Smooth muscle cell (in vitro differentiated cells): ENCODE measurements around the gene S100A10. TPM values are rescaled to one million over a fixed set of nuclear protein-coding genes. Genes with fewer than 3 reads are reported as not detected.

Experiments used
- DNase-seq: peaks from one replicate; lab custom pipeline; 2025; ENCODE audit not compliant: unreplicated experiment; lab: John Stamatoyannopoulos, UW
- H2AFZ ChIP-seq: fragments of 200-600 bp; sonication (generic); 2 replicates; pipeline ENCODE4 v1.6.0; 2016; ENCODE audit warnings: antibody characterized with exemption, low read depth, mild to moderate bottlenecking
- H3F3A ChIP-seq: fragments of 200-600 bp; sonication (generic); 2 replicates; pipeline ENCODE4 v1.6.0; 2017; ENCODE audit warnings: antibody characterized with exemption, low read depth
- H3K27ac ChIP-seq: fragments of 200-600 bp; sonication (generic); 2 replicates; pipeline ENCODE4 v1.5.1; 2016; ENCODE audit warnings: low read depth, mild to moderate bottlenecking
- H3K27me3 ChIP-seq: fragments of 200-600 bp; sonication (generic); 2 replicates; pipeline ENCODE4 v1.6.1; 2016; ENCODE audit warnings: low read depth, mild to moderate bottlenecking
- H3K36me3 ChIP-seq: fragments of 200-600 bp; sonication (generic); 2 replicates; pipeline ENCODE4 v1.5.1; 2016; ENCODE audit warnings: low read depth
- H3K4me1 ChIP-seq: fragments of 200-600 bp; sonication (generic); 2 replicates; pipeline ENCODE4 v1.5.1; 2016; ENCODE audit warnings: low read depth
- H3K4me2 ChIP-seq: fragments of 200-600 bp; sonication (generic); 2 replicates; pipeline ENCODE4 v1.6.0; 2016; ENCODE audit warnings: mild to moderate bottlenecking
- H3K4me3 ChIP-seq: fragments of 200-600 bp; sonication (generic); 2 replicates; pipeline ENCODE4 v1.5.1; 2016; ENCODE audit warnings: mild to moderate bottlenecking
- H3K79me2 ChIP-seq: fragments of 200-600 bp; sonication (generic); 2 replicates; pipeline ENCODE4 v1.6.0; 2016; ENCODE audit warnings: low read depth, mild to moderate bottlenecking
- H3K9ac ChIP-seq: fragments of 200-600 bp; sonication (generic); 2 replicates; pipeline ENCODE4 v1.6.0; 2016; ENCODE audit warnings: low read depth
- H3K9me3 ChIP-seq: fragments of 200-600 bp; sonication (generic); replicated peaks from 2 replicates; pipeline ENCODE4 v1.5.1; 2016; ENCODE audit warnings: low read depth
- H4K20me1 ChIP-seq: fragments of 200-600 bp; sonication (generic); 2 replicates; pipeline ENCODE4 v1.6.0; 2016; ENCODE audit warnings: low read depth
- WGBS: methylation state at CpG from one replicate; pipeline ENCODE4 v1.1.7; 2016; ENCODE audit warnings: low lambda C conversion rate; 5-methylcytosine and 5-hydroxymethylcytosine counted together
- polyA plus RNA-seq: library from polyadenylated mRNA; unstranded; fragments of >200 nt; fragmentation: Nextera tagmentation; extraction: Ambion mirVana; gene quantifications from 2 replicates; pipeline ENCODE4 v1.2.1, GENCODE V29; 2016
- total RNA-seq: library from RNA; depleted of rRNA; stranded (reverse); fragments of >200 nt; gene quantifications from 2 replicates; pipeline ENCODE4 v1.2.3, GENCODE V29; 2014
- TF ChIP-seq, protein P1 (sequence below): fragments of 200-600 bp; sonication (generic); IDR thresholded peaks from 2 replicates; pipeline ENCODE4 v1.5.1; 2017; ENCODE audit warnings: borderline replicate concordance, mild to moderate bottlenecking, antibody characterized with exemption; ENCODE audit not compliant: insufficient read depth, poor library complexity, severe bottlenecking

The S100A10 gene
- total and polyA plus RNA-seq, 2 experiments from 2014 or later: 477 to 1,351 TPM

DNA sequence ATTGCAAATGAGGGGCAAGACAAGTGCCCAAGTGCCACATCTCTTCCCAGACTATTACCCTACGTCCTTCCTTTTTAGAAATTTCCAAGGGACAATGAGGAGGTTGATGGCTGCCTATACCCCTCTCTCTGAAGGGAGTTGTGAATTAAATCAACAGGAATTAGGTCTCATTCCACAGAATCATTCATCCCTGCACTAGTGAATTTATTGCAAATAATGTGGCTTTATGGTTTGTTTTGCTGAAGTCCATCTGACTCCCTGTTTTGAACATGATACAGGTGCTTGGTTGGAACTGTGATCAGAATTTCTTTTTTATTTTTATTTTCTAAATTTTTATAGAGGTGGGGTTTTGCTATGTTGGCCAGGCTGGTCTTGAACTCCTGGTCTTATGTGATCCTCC is 50.1 kb downstream of the S100A10 start:
- H3K27me3 ChIP-seq: no peaks in the 10 kb centered on the region
- H3K9me3 ChIP-seq: no peaks in the 10 kb centered on the region
- H3K4me2 ChIP-seq: no peak overlapping the region
- H3K36me3 ChIP-seq: no peaks in the 10 kb centered on the region
- no peak overlapping the region for H2AFZ ChIP-seq
- H3F3A ChIP-seq: peaks cover 4% of the 10 kb centered on the region
- H3K79me2 ChIP-seq: no peaks in the 10 kb centered on the region
- H4K20me1 ChIP-seq: no peaks in the 10 kb centered on the region
- DNase-seq: no peak
- no peak overlapping the region for H3K4me3 ChIP-seq
- H3K4me1 ChIP-seq: no peaks in the 10 kb centered on the region
- H3K27ac ChIP-seq: peak overlapping the region; percentile 89
- TF ChIP-seq, protein P1, sequence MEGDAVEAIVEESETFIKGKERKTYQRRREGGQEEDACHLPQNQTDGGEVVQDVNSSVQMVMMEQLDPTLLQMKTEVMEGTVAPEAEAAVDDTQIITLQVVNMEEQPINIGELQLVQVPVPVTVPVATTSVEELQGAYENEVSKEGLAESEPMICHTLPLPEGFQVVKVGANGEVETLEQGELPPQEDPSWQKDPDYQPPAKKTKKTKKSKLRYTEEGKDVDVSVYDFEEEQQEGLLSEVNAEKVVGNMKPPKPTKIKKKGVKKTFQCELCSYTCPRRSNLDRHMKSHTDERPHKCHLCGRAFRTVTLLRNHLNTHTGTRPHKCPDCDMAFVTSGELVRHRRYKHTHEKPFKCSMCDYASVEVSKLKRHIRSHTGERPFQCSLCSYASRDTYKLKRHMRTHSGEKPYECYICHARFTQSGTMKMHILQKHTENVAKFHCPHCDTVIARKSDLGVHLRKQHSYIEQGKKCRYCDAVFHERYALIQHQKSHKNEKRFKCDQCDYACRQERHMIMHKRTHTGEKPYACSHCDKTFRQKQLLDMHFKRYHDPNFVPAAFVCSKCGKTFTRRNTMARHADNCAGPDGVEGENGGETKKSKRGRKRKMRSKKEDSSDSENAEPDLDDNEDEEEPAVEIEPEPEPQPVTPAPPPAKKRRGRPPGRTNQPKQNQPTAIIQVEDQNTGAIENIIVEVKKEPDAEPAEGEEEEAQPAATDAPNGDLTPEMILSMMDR: no peak
- no peak overlapping the region for H3K9ac ChIP-seq
- WGBS: 95% methylated on average over 1 of the region's 1 CpG

DNA sequence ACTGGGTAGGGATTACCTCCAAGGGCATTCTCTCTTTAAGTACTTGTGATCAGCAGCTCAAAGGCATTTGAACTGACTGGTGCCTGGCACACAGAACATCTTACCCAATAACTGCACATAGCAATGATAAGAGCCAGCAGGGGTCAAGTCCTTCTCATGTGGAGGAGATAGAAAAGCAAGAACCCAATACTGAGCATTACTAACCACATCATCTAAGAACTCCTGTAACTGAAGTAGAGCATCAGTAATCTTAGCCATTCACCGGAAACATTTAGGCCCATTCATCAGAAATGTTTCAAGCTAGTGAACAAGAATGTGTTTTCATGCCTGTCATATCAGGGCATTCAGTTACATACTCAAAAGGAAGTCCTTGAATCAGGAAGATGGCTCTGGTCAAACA is 50.8 kb downstream of the S100A10 start:
- Histone ChIP-seq H4K20me1 (no peaks in the 10 kb centered on the region), H3K9ac (no peak overlapping the region), H3K4me3 (no peak overlapping the region), H3K9me3 (no peaks in the 10 kb centered on the region), H3K27me3 (no peaks in the 10 kb centered on the region), H3F3A (peaks cover 4% of the 10 kb centered on the region), H3K4me1 (no peaks in the 10 kb centered on the region), H3K79me2 (no peaks in the 10 kb centered on the region), H2AFZ (no peak overlapping the region), H3K36me3 (no peaks in the 10 kb centered on the region), H3K4me2 (no peak overlapping the region), H3K27ac (no peak overlapping the region)
- TF ChIP-seq, protein P1: no peak
- DNase-seq: no peak
- 84% methylated on average over 1 of the region's 1 CpG for WGBS

GRCh38 chr1:151940541-151940940 is 53.1 kb downstream of the S100A10 start:
- H3K9ac ChIP-seq: peak overlapping the region; percentile 78
- H3K27me3 ChIP-seq: no peaks in the 10 kb centered on the region
- H3K27ac ChIP-seq: peak overlapping the region; percentile 89
- no peaks in the 10 kb centered on the region for H3K79me2 ChIP-seq
- no peaks in the 10 kb centered on the region for H3K9me3 ChIP-seq
- TF ChIP-seq, protein P1: no peak
- H3K4me2 ChIP-seq: no peak overlapping the region
- no peaks in the 10 kb centered on the region for H4K20me1 ChIP-seq
- H3K4me1 ChIP-seq: peaks cover 9% of the 10 kb centered on the region
- H3F3A ChIP-seq: peaks cover 4% of the 10 kb centered on the region
- 74% methylated on average over 1 of the region's 1 CpG for WGBS
- no peak overlapping the region for H3K4me3 ChIP-seq
- DNase-seq: no peak
- H3K36me3 ChIP-seq: no peaks in the 10 kb centered on the region
- H2AFZ ChIP-seq: no peak overlapping the region

DNA sequence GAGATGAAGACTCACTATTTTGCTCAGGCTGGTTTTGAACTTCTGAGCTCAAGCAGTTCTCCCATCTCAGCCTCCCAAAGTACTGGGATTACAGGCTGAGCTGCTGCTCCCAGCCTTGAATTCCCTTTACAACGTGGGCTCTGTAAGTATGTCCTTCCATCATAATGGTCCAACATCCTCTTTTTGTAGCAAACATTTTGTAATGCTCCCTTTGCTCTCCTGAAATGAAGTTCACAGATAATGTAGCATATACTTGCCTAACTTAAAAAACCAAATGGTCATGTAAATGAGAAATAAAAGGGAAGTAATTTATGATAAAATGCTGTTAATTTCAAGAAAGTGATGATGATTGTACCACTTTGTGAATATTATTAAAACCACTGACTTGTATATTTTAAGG is 53.9 kb downstream of the S100A10 start:
- no peak overlapping the region for H3K27ac ChIP-seq
- H3K4me1 ChIP-seq: peaks cover 9% of the 10 kb centered on the region
- WGBS: 86% methylated on average over 1 of the region's 1 CpG
- no peaks in the 10 kb centered on the region for H3K9me3 ChIP-seq
- DNase-seq: no peak
- no peaks in the 10 kb centered on the region for H4K20me1 ChIP-seq
- no peak overlapping the region for H3K9ac ChIP-seq
- no peak overlapping the region for H3K4me2 ChIP-seq
- no peaks in the 10 kb centered on the region for H3K27me3 ChIP-seq
- no peak overlapping the region for H2AFZ ChIP-seq
- TF ChIP-seq, protein P1: no peak
- H3F3A ChIP-seq: peaks cover 6% of the 10 kb centered on the region
- H3K79me2 ChIP-seq: no peaks in the 10 kb centered on the region
- H3K4me3 ChIP-seq: no peak overlapping the region
- no peaks in the 10 kb centered on the region for H3K36me3 ChIP-seq
